NAMALWA (cell line): ENCODE data around the gene FDX2.

Experiments used
- DNase-seq: peaks from one replicate; pipeline ENCODE4 v3.0.0-alpha.2; 2015; ENCODE audit warnings: low spot score

The FDX2 gene

GRCh38 chr19:10299545-10300458, 16.0 kb downstream of the FDX2 start:
- no peak for DNase-seq

GRCh38 chr19:10295847-10296591, 19.8 kb downstream of the FDX2 start:
- DNase-seq: peak; percentile 43

GRCh38 chr19:10295305-10295846, 20.4 kb downstream of the FDX2 start:
- DNase-seq: peak; percentile 61

- no peak for DNase-seq
These were observed 21.5 kb downstream of the FDX2 start for GRCh38 chr19:10294368-10294697.

GRCh38 chr19:10293637-10294367, 22.0 kb downstream of the FDX2 start:
- no peak for DNase-seq

GRCh38 chr19:10292789-10293636, 22.8 kb downstream of the FDX2 start:
- no peak for DNase-seq

- DNase-seq: peak; percentile 81
These were observed 23.5 kb downstream of the FDX2 start for GRCh38 chr19:10292206-10292788.

GRCh38 chr19:10291554-10292205, 24.1 kb downstream of the FDX2 start:
- DNase-seq: no peak

- peak; percentile 75 for DNase-seq
These were observed 24.8 kb downstream of the FDX2 start for GRCh38 chr19:10290876-10291553.

- no peak for DNase-seq
These were observed 25.4 kb downstream of the FDX2 start for GRCh38 chr19:10290357-10290875.

- DNase-seq: peak; percentile 59
These were observed 25.9 kb downstream of the FDX2 start, which contains the start of gene ICAM5 for GRCh38 chr19:10289836-10290356. Gene ICAM5, plus strand, starts transcription at chr19:10289952. Its CDS starts 92 bp downstream, at chr19:10290044.

- DNase-seq: peak; percentile 96
These were observed 26.5 kb downstream of the FDX2 start for GRCh38 chr19:10289167-10289835.

- peak; percentile 86 for DNase-seq
These were observed 27.1 kb downstream of the FDX2 start for GRCh38 chr19:10288662-10289166.

GRCh38 chr19:10286803-10287737, 28.7 kb downstream of the FDX2 start, which contains the start of gene ICAM4:
Gene ICAM4, plus strand, starts transcription at chr19:10286955. Its CDS starts 58 bp downstream, at chr19:10287013.
- DNase-seq: no peak

GRCh38 chr19:10285393-10285792, 30.4 kb downstream of the FDX2 start:
- peak; percentile 27 for DNase-seq

GRCh38 chr19:10284960-10285278, 30.9 kb downstream of the FDX2 start:
- no peak for DNase-seq
